SU-DHL-6 (cell line): ENCODE measurements around the gene TPGS1.

Experiments
- H2AFZ ChIP-seq: fragments of 200-600 bp; sonication (generic); 2 replicates; pipeline ENCODE4 v1.6.1; 2014; ENCODE audit warnings: low read depth, mild to moderate bottlenecking, moderate library complexity, mixed read lengths, antibody characterized with exemption, low read length; ENCODE audit not compliant: severe bottlenecking
- H3F3A ChIP-seq: fragments of 200-600 bp; shearing (Covaris generic); 2 replicates; pipeline ENCODE4 v1.6.0; 2016; ENCODE audit warnings: antibody characterized with exemption, mild to moderate bottlenecking; ENCODE audit not compliant: insufficient read depth
- H3K27ac ChIP-seq: fragments of 200-600 bp; sonication (generic); 2 replicates; pipeline ENCODE4 v1.5.1; 2016; ENCODE audit warnings: low read depth, mild to moderate bottlenecking, low read length, moderate library complexity, mixed read lengths
- H3K27me3 ChIP-seq: fragments of 200-600 bp; sonication (generic), shearing (Covaris generic); 2 replicates; pipeline ENCODE4 v1.6.0; 2014; ENCODE audit warnings: mild to moderate bottlenecking, low read length
- H3K36me3 ChIP-seq: fragments of 200-600 bp; sonication (generic); 2 replicates; pipeline ENCODE4 v1.6.1; 2014; ENCODE audit warnings: mild to moderate bottlenecking, low read length, mixed read lengths
- H3K4me2 ChIP-seq: fragments of 300-600, 200-600 bp; shearing (Covaris generic), sonication (generic); 2 replicates; pipeline ENCODE4 v1.6.0; 2014; ENCODE audit warnings: low read length, low read depth, mild to moderate bottlenecking; ENCODE audit not compliant: poor library complexity, severe bottlenecking
- H3K4me3 ChIP-seq: fragments of 200-600 bp; sonication (generic); 2 replicates; pipeline ENCODE4 v1.5.1; 2014; ENCODE audit warnings: antibody characterized with exemption, low read length, mild to moderate bottlenecking, mixed read lengths; ENCODE audit not compliant: insufficient read depth, poor library complexity, severe bottlenecking
- H3K79me2 ChIP-seq: fragments of 200-600 bp; sonication (generic); 2 replicates; pipeline ENCODE4 v1.6.1; 2014; ENCODE audit warnings: mild to moderate bottlenecking, low read length, moderate library complexity; ENCODE audit not compliant: insufficient read depth
- H3K9ac ChIP-seq: fragments of 200-600 bp; sonication (generic); 2 replicates; pipeline ENCODE4 v1.7.0; 2014; ENCODE audit warnings: mild to moderate bottlenecking, low read length
- H3K9me2 ChIP-seq: fragments of 200-600 bp; sonication (generic); replicated peaks from 2 replicates; pipeline ENCODE4 v1.6.1; 2014; ENCODE audit warnings: low read length; ENCODE audit not compliant: insufficient read depth
- H3K9me3 ChIP-seq: fragments of 200-600 bp; sonication (generic); 2 replicates; pipeline ENCODE4 v1.6.1; 2014; ENCODE audit warnings: low read length, mixed read lengths; ENCODE audit not compliant: insufficient read depth
- H4K20me1 ChIP-seq: fragments of 200-600 bp; sonication (generic); 2 replicates; pipeline ENCODE4 v1.6.1; 2014; ENCODE audit warnings: low read depth, mild to moderate bottlenecking, antibody characterized with exemption, low read length, moderate library complexity, mixed read lengths
- CTCF ChIP-seq: fragments of 200-600 bp; sonication (generic); IDR thresholded peaks from one replicate; pipeline ENCODE4 v1.5.1; 2017; ENCODE audit warnings: antibody characterized with exemption, mild to moderate bottlenecking, low read length, moderate library complexity; ENCODE audit not compliant: insufficient read depth, poor library complexity, severe bottlenecking
- EZH2phosphoT487 ChIP-seq: fragments of 200-600 bp; sonication (generic), shearing (Covaris generic); conservative IDR thresholded peaks from 2 replicates; pipeline ENCODE4 v1.6.1; 2018; ENCODE audit warnings: mild to moderate bottlenecking, antibody characterized with exemption, low read length, moderate library complexity, mixed read lengths

TPGS1 gene

GRCh38 chr19:566403-566802, 59.1 kb downstream of the TPGS1 start:
- Histone ChIP-seq H3K79me2 (no peaks in the 10 kb centered on the region), H3K9me3 (no peaks in the 10 kb centered on the region), H3K9ac (no peak overlapping the region), H2AFZ (no peak overlapping the region), H3K36me3 (no peaks in the 10 kb centered on the region), H3K27me3 (no peaks in the 10 kb centered on the region), H3K4me3 (no peak overlapping the region), H4K20me1 (no peaks in the 10 kb centered on the region), H3K4me2 (no peak overlapping the region), H3K27ac (no peak overlapping the region), H3F3A (peaks cover 6% of the 10 kb centered on the region), H3K9me2 (no peaks in the 10 kb centered on the region)
- TF ChIP-seq EZH2phosphoT487 (no peak), CTCF (no peak)

DNA sequence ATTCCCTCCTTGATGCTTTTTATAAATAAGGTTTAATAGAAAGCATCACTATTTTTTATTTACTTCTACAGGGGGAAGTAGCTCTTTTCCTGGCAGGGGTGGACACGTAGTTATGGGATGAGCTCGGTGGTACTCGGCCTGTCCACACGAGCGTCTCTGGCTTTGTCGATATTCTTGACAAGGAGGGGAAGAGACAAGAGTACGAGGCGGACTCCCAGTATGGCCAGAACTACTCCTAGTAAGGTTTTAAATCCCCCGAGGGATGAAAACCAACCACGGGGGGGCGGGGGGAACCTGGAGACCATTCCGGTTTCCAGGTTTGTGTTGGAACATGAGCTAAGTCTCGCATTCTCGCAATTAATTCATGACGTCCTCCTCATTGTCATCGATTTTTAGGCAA, 59.5 kb downstream of the TPGS1 start:
- no peaks in the 10 kb centered on the region for H3K9me2 ChIP-seq
- H3K4me2 ChIP-seq, result no peak overlapping the region
- H3K9me3 ChIP-seq, result no peaks in the 10 kb centered on the region
- no peak for TF ChIP-seq EZH2phosphoT487
- no peak for TF ChIP-seq CTCF
- no peaks in the 10 kb centered on the region for H3K36me3 ChIP-seq
- no peak overlapping the region for H2AFZ ChIP-seq
- H3K27ac ChIP-seq, result no peak overlapping the region
- no peaks in the 10 kb centered on the region for H3K27me3 ChIP-seq
- H3K79me2 ChIP-seq, result no peaks in the 10 kb centered on the region
- H3K9ac ChIP-seq, result no peak overlapping the region
- peaks cover 10% of the 10 kb centered on the region for H3F3A ChIP-seq
- H4K20me1 ChIP-seq, result no peaks in the 10 kb centered on the region
- H3K4me3 ChIP-seq, result no peak overlapping the region

DNA sequence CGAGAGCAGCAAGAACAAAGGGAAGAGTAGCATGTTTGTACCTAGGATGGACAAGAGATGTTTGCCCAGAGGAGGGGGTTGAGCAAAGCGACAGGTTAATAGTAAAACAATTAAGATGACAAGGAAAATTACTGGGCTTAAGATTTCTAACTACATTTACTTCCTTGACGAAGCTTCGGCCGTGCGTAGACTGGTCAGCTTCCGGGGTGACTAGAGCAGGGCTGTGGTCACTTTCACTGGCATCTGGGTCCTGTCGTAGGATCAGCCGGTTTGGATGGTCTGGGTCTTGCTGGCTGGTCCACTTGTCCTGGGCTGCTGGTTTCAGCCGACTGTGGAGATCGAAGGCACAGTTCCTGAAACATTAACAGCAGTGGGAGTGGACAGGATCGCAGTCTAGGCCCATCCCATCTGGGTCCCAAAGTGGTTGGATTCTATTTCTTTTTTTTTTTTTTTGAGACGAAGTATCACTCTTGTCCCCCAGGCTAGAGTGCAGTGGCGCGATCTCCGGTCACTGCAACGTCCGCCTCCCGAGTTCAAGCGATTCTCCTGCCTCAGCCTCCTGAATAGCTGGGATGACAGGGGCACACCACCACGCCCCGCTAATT, 60.1 kb downstream of the TPGS1 start:
- H3K9ac ChIP-seq, result no peak overlapping the region
- no peak overlapping the region for H2AFZ ChIP-seq
- TF ChIP-seq CTCF (no peak), EZH2phosphoT487 (no peak)
- no peaks in the 10 kb centered on the region for H3K9me3 ChIP-seq
- H3K27ac ChIP-seq, result no peak overlapping the region
- no peak overlapping the region for H3K4me3 ChIP-seq
- H3K27me3 ChIP-seq, result no peaks in the 10 kb centered on the region
- no peaks in the 10 kb centered on the region for H4K20me1 ChIP-seq
- H3K4me2 ChIP-seq, result no peak overlapping the region
- no peaks in the 10 kb centered on the region for H3K79me2 ChIP-seq
- H3K36me3 ChIP-seq, result no peaks in the 10 kb centered on the region
- peaks cover 14% of the 10 kb centered on the region for H3F3A ChIP-seq
- no peaks in the 10 kb centered on the region for H3K9me2 ChIP-seq
